ENCODE results near the gene APOBEC4. TPM values are rescaled to one million over a fixed set of nuclear protein-coding genes. Genes with fewer than 3 reads are reported as not detected.

The APOBEC4 gene
- total and polyA plus RNA-seq, 3 donors from 2014 or later = 4.9 to 23.7 (median 5.0) TPM

DNA sequence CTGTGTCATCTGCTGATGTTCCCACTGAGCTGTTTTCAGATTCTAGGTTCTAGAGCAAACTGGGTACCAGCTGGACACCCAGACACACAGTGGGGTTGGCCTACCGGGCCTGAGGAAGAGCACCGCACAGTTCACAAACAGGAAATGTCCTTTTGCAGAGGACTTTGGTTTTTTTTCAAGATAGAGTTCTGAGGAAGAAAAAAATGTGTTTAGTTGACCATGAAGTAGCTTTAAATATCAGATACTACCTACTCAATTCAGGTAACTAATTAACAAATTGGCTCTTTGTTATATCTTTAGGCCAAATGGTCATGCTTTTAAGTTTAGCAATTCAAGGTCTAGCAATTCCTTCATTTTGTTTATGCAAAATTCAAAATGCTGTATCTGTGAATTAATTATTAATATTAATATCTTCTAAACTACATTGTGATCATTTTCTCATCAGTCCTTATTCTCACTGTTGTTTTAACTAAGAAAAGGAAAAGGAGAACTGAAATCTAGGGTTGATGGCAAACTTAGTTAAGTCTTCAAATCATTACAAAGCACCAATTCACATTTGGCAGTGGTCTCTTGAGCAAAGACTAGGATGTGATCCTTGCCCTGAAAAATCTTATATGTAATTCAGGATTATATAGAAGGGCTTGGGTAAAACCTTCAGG, 45.7 kb downstream of the APOBEC4 start:
- Histone ChIP-seq H3K9me3 (no peaks in the 10 kb centered on the region), H3K27ac (no peak overlapping the region), H3K4me3 (no peak overlapping the region), H3K4me1 (peaks cover 5% of the 10 kb centered on the region), H3K36me3 (ENCODE audit: low read depth, missing control alignments) (no peaks in the 10 kb centered on the region), H3K27me3 (no peaks in the 10 kb centered on the region)
- DNase-seq = no peak
- 61 to 81% methylated on average over 2 of the region's 2 CpGs for WGBS, 2 donors
- intact Hi-C loops (cut with DNase I; ENCODE audit: low total_unique reads) = no loop called here
- TF ChIP-seq POLR2A (IDR thresholded peaks at IDR 0.05) (no peak), CTCF (IDR thresholded peaks at IDR 0.05) (no peak)

DNA sequence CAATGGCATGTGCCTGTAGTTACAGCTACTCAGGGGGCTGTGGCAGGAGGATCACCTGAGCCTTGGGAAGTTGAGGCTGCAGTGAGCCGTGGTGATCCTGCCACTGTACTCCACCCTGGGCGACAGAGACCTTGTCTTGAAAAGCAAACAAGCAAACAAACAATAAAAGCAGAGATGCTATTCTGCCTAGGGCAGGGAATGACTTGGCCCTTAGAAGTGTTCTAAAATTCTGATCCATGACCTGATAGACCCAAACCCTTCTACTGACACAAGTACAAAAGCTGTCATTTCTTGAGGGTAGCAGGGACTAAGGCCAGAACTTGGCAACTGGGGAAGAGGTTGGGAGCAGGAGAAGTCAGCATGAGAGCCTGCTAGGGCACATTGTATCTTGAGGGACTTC, 47.2 kb downstream of the APOBEC4 start:
- H3K4me3 ChIP-seq = no peak overlapping the region
- TF ChIP-seq POLR2A (IDR thresholded peaks at IDR 0.05) = no peak
- no peak for TF ChIP-seq CTCF (IDR thresholded peaks at IDR 0.05)
- WGBS, 2 donors = 94 to 100% methylated on average over 2 of the region's 2 CpGs
- no peaks in the 10 kb centered on the region for H3K27me3 ChIP-seq
- H3K9me3 ChIP-seq = no peaks in the 10 kb centered on the region
- H3K36me3 ChIP-seq (ENCODE audit: low read depth, missing control alignments) = no peaks in the 10 kb centered on the region
- intact Hi-C loops (cut with DNase I; ENCODE audit: low total_unique reads) = no loop called here
- H3K4me1 ChIP-seq = peaks cover 5% of the 10 kb centered on the region
- no peak for DNase-seq
- no peak overlapping the region for H3K27ac ChIP-seq

DNA sequence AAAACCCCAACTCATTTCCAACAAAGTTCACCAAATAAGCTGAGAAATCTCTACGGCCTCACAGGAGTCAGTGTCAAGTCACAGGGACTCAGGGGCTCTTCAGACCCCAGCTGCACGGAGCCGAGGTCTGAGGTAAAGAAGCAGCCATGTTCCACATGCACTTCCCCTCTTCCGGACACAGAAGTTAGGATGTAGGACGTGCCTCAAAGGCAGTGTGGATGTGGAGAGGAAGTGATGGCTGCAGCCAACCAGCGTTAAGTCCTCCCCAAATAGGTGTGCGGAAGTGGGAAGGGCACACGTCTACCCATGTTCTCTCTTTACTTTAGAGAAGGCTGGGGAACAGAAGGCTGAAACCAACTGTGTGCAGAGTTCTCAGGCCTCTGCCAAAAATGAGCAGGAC, 48.3 kb downstream of the APOBEC4 start:
- intact Hi-C loops (cut with DNase I; ENCODE audit: low total_unique reads) = no loop called here
- 81 to 88% methylated on average over 8 of the region's 8 CpGs for WGBS, 2 donors
- no peak for DNase-seq
- H3K9me3 ChIP-seq = no peaks in the 10 kb centered on the region
- H3K4me1 ChIP-seq = peaks cover under 1% of the 10 kb centered on the region
- no peaks in the 10 kb centered on the region for H3K27me3 ChIP-seq
- H3K27ac ChIP-seq = no peak overlapping the region
- no peak overlapping the region for H3K4me3 ChIP-seq
- TF ChIP-seq CTCF (IDR thresholded peaks at IDR 0.05) (no peak), POLR2A (IDR thresholded peaks at IDR 0.05) (no peak)
- no peaks in the 10 kb centered on the region for H3K36me3 ChIP-seq (ENCODE audit: low read depth, missing control alignments)

- no peak overlapping the region for H3K4me3 ChIP-seq
- no peaks in the 10 kb centered on the region for H3K36me3 ChIP-seq (ENCODE audit: low read depth, missing control alignments)
- 68 to 70% methylated on average over 9 to 10 of the region's 10 CpGs for WGBS, 2 donors
- no peak for TF ChIP-seq POLR2A (IDR thresholded peaks at IDR 0.05)
- no peak for TF ChIP-seq CTCF (IDR thresholded peaks at IDR 0.05)
- no peak overlapping the region for H3K27ac ChIP-seq
- H3K9me3 ChIP-seq = no peaks in the 10 kb centered on the region
- H3K4me1 ChIP-seq = no peaks in the 10 kb centered on the region
- no peaks in the 10 kb centered on the region for H3K27me3 ChIP-seq
- intact Hi-C loops (cut with DNase I; ENCODE audit: low total_unique reads) = no loop called here
- no peak for DNase-seq
Observed at GRCh38 chr1:183604038-183604808, 48.9 kb downstream of the APOBEC4 start.
